NCI-H146 treated with DMSO at 0.1 percent for 48 hours (cell line): Measurements from ENCODE around the gene LRCH1.

ENCODE experiments used
- DNase-seq: peaks from one replicate; lab custom pipeline; 2025; ENCODE audit not compliant: unreplicated experiment; lab: John Stamatoyannopoulos, UW

LRCH1 gene

GRCh38 chr13:46592385-46592784, 39.4 kb downstream of the LRCH1 start:
- no peak for DNase-seq

- no peak for DNase-seq
Measured at GRCh38 chr13:46593398-46593797, 40.4 kb downstream of the LRCH1 start.

GRCh38 chr13:46594374-46595078, 41.6 kb downstream of the LRCH1 start:
- no peak for DNase-seq

- no peak for DNase-seq
Measured at GRCh38 chr13:46595136-46595884, 42.3 kb downstream of the LRCH1 start.

GRCh38 chr13:46595885-46596275, 42.9 kb downstream of the LRCH1 start:
- no peak for DNase-seq

- no peak for DNase-seq
Measured at GRCh38 chr13:46596466-46596865, 43.5 kb downstream of the LRCH1 start.

GRCh38 chr13:46598140-46598819, 45.3 kb downstream of the LRCH1 start:
- no peak for DNase-seq

GRCh38 chr13:46598820-46599180, 45.8 kb downstream of the LRCH1 start:
- no peak for DNase-seq

- DNase-seq = no peak
Measured at GRCh38 chr13:46600943-46601311, 48.0 kb downstream of the LRCH1 start.

- DNase-seq = no peak
Measured at GRCh38 chr13:46602531-46602930, 49.6 kb downstream of the LRCH1 start.

- no peak for DNase-seq
Measured at GRCh38 chr13:46603165-46603603, 50.2 kb downstream of the LRCH1 start.

GRCh38 chr13:46604226-46604990, 51.4 kb downstream of the LRCH1 start:
- DNase-seq = no peak

GRCh38 chr13:46605076-46605824, 52.3 kb downstream of the LRCH1 start:
- no peak for DNase-seq

GRCh38 chr13:46605825-46606554, 53.0 kb downstream of the LRCH1 start:
- no peak for DNase-seq

- DNase-seq = no peak
Measured at GRCh38 chr13:46606970-46607369, 54.0 kb downstream of the LRCH1 start.

- DNase-seq = no peak
Measured at GRCh38 chr13:46607768-46608564, 55.0 kb downstream of the LRCH1 start.

- DNase-seq = no peak
Measured at GRCh38 chr13:46609052-46609451, 56.1 kb downstream of the LRCH1 start.

- no peak for DNase-seq
Measured at GRCh38 chr13:46609726-46610125, 56.8 kb downstream of the LRCH1 start.

GRCh38 chr13:46612267-46612666, 59.3 kb downstream of the LRCH1 start:
- no peak for DNase-seq
